GM23338 (cell line): ENCODE results near the gene PTOV1.

Source experiments
- CREB1 ChIP-seq: fragments of 250-450 bp; sonication (Bioruptor Pico); IDR thresholded peaks from 2 replicates; pipeline ENCODE4 v1.5.0; 2020; ENCODE audit warnings: low read depth, mild to moderate bottlenecking, moderate library complexity
- CTCF ChIP-seq, 2 experiments: fragments of 200-600 bp in 1 of 2; sonication (generic) in 1 of 2; conservative IDR thresholded peaks; 2 replicates each; pipeline versions ENCODE4 v1.5.1 to v1.6.1; 2016 to 2017; ENCODE audit warnings: antibody characterized with exemption in 2 of 2, low read depth in 2 of 2, mild to moderate bottlenecking in 2 of 2, moderate library complexity in 1 of 2
- POLR2AphosphoS5 ChIP-seq: IDR thresholded peaks from 2 replicates; pipeline ENCODE4 v1.6.1; 2016; ENCODE audit warnings: antibody characterized with exemption, low read depth

- TF ChIP-seq CREB1, result no peak
- no peak for TF ChIP-seq CTCF (conservative IDR thresholded peaks at IDR 0.05; ENCODE audit: low read depth in 2 of 2)
- no peak for TF ChIP-seq POLR2AphosphoS5
Measured at GRCh38 chr19:49884109-49884508, 33.1 kb downstream of the PTOV1 start.
